Lung (tissue), 12 donors: ENCODE results near the gene MECR. TPM values are rescaled to one million over a fixed set of nuclear protein-coding genes. Genes with fewer than 3 reads are reported as not detected.

ENCODE experiments used
- ATAC-seq: fragments of 200-7000 bp; cut with Tn5 transposase; one replicate; pipeline ENCODE4 v1.9.1; 2020; ENCODE audit warnings: moderate number of reproducible peaks; ENCODE audit not compliant: insufficient read depth, low FRiP score
- DNase-seq, 3 donors: peaks; one replicate each; pipeline ENCODE4 v3.0.0-alpha.2; 2013 to 2017
- H3K27ac ChIP-seq, 2 donors: one replicate each; pipeline ENCODE4 v1.5.1; 2013; ENCODE audit warnings: mild to moderate bottlenecking in 2 of 2, moderate library complexity in 2 of 2, control low read depth in 1 of 2, inconsistent platforms in 1 of 2, low read depth in 1 of 2, low read length in 1 of 2
- H3K27me3 ChIP-seq, 3 donors: one replicate each; pipeline ENCODE4 v1.5.1; 2013; ENCODE audit warnings: low read length in 2 of 3; ENCODE audit not compliant: control insufficient read depth in 3 of 3, insufficient read depth in 3 of 3
- H3K36me3 ChIP-seq, 4 donors: one replicate each; pipeline ENCODE4 v1.5.1; 2013; ENCODE audit warnings: low read length in 4 of 4, mild to moderate bottlenecking in 1 of 4, moderate library complexity in 1 of 4; ENCODE audit not compliant: control insufficient read depth in 4 of 4, insufficient read depth in 4 of 4
- H3K4me1 ChIP-seq, 5 donors: one replicate each; pipeline ENCODE4 v1.5.1; 2013; ENCODE audit warnings: low read length in 5 of 5, mild to moderate bottlenecking in 2 of 5, moderate library complexity in 1 of 5; ENCODE audit not compliant: control insufficient read depth in 5 of 5, insufficient read depth in 5 of 5
- H3K4me3 ChIP-seq: one replicate; pipeline ENCODE4 v1.5.1; 2013; ENCODE audit warnings: mild to moderate bottlenecking, control low read depth, moderate library complexity
- H3K9ac ChIP-seq, 2 donors: one replicate each; pipeline ENCODE4 v1.5.1; 2013; ENCODE audit warnings: low read length in 2 of 2, control low read depth in 1 of 2; ENCODE audit not compliant: insufficient read depth in 1 of 2
- H3K9me3 ChIP-seq, 4 donors: one replicate each; pipeline ENCODE4 v1.5.1; 2013; ENCODE audit warnings: low read length in 3 of 4, mild to moderate bottlenecking in 1 of 4, moderate library complexity in 1 of 4; ENCODE audit not compliant: control insufficient read depth in 4 of 4, insufficient read depth in 3 of 4
- CTCF ChIP-seq: IDR thresholded peaks from 2 replicates; pipeline ENCODE4 v1.5.1; 2012; ENCODE audit warnings: mild to moderate bottlenecking; ENCODE audit errors: control extremely low read depth, extremely low read depth
- WGBS, 2 donors: extraction: QIAGEN DNeasy Blood & Tissue Kit; methylation state at CpG; one replicate each; pipeline ENCODE4 v1.1.7; 2013; 5-methylcytosine and 5-hydroxymethylcytosine counted together
- polyA plus RNA-seq, 2 donors: library from polyadenylated mRNA; stranded (reverse); fragments of 200-250 nt; gene quantifications; one replicate each; pipeline ENCODE4 v1.2.1, GENCODE V29; 2013
- total RNA-seq, 2 donors: library from RNA; depleted of rRNA in 1 of 2; stranded (reverse); fragments of >200 nt in 1 of 2; gene quantifications; one replicate each; pipeline ENCODE4 v1.2.1, GENCODE V29; 2014 to 2021
- donor health status: control.
- donor health status: control.
- donor health status: Bipolar disorder and iron deficiency.
- donor health status: healthy.
- donor health status: DM: yes; HTN: yes; CAD: no.

The MECR gene
- total and polyA plus RNA-seq, 4 donors, result 18.0 to 30.1 (median 23.2) TPM

- H3K36me3 ChIP-seq, result peaks cover 0 to 26% (median 10%) of the 10 kb centered on the region in 4 donors
- H3K9me3 ChIP-seq, result no peaks in the 10 kb centered on the region
- H3K4me1 ChIP-seq, result no peaks in the 10 kb centered on the region
- TF ChIP-seq CTCF, result no peak
- no peak overlapping the region for H3K9ac ChIP-seq
- 96% methylated on average over 8 of the region's 8 CpGs for WGBS, 2 donors
- H3K4me3 ChIP-seq, result no peak overlapping the region
- no peak overlapping the region for H3K27ac ChIP-seq
- no peak for ATAC-seq
- no peaks in the 10 kb centered on the region for H3K27me3 ChIP-seq
- no peak for DNase-seq
These were observed 36.8 kb downstream of the MECR start for GRCh38 chr1:29193879-29194455.

- H3K9ac ChIP-seq, result no peak overlapping the region
- WGBS, 2 donors, result 94 to 95% methylated on average over 6 of the region's 6 CpGs
- no peaks in the 10 kb centered on the region for H3K27me3 ChIP-seq
- H3K4me3 ChIP-seq, result no peak overlapping the region
- H3K36me3 ChIP-seq, result peaks cover 0 to 19% (median 8%) of the 10 kb centered on the region in 4 donors
- no peak for DNase-seq
- H3K9me3 ChIP-seq, result no peaks in the 10 kb centered on the region
- H3K4me1 ChIP-seq, result no peaks in the 10 kb centered on the region
- no peak for ATAC-seq
- no peak for TF ChIP-seq CTCF
- H3K27ac ChIP-seq, result no peak overlapping the region
These were observed 40.0 kb downstream of the MECR start for GRCh38 chr1:29190718-29191117.

GRCh38 chr1:29186707-29187106 is 44.0 kb downstream of the MECR start:
- no peaks in the 10 kb centered on the region for H3K36me3 ChIP-seq
- no peaks in the 10 kb centered on the region for H3K27me3 ChIP-seq
- H3K4me1 ChIP-seq, result peaks cover 0 to 9% (median 4%) of the 10 kb centered on the region in 5 donors
- no peak overlapping the region for H3K9ac ChIP-seq
- TF ChIP-seq CTCF, result no peak
- ATAC-seq (no peak), DNase-seq (no peak)
- no peak overlapping the region for H3K27ac ChIP-seq
- H3K9me3 ChIP-seq, result no peaks in the 10 kb centered on the region
- 96 to 97% methylated on average over 1 of the region's 1 CpG for WGBS, 2 donors
- no peak overlapping the region for H3K4me3 ChIP-seq

- TF ChIP-seq CTCF, result no peak
- Histone ChIP-seq H3K4me1 (peaks cover 0 to 9% (median 4%) of the 10 kb centered on the region in 5 donors), H3K4me3 (no peak overlapping the region), H3K27ac (peak overlapping the region in 1 of 2 donors; percentile 35), H3K36me3 (peaks cover 0 to 3% (median 0%) of the 10 kb centered on the region in 4 donors), H3K9ac (no peak overlapping the region), H3K9me3 (no peaks in the 10 kb centered on the region), H3K27me3 (no peaks in the 10 kb centered on the region)
- no peak for ATAC-seq
- 74 to 83% methylated on average over 3 of the region's 3 CpGs for WGBS, 2 donors
- no peak for DNase-seq
These were observed 44.5 kb downstream of the MECR start for GRCh38 chr1:29186252-29186651.
